Measurements from ENCODE around the gene WIPF3.

GRCh38 chr7:29915481-29916215, 109.3 kb downstream of the WIPF3 start:
- TF ChIP-seq YY1 (IDR thresholded peaks at IDR 0.05) (no peak), ZBTB33 (IDR thresholded peaks at IDR 0.05) (no peak), ATF3 (IDR thresholded peaks at IDR 0.05) (no peak), SP1 (IDR thresholded peaks at IDR 0.05) (no peak), GABPA (IDR thresholded peaks at IDR 0.05 in 1 of 2, conservative IDR thresholded peaks at IDR 0.05 in 1 of 2) (no peak), RAD21 (IDR thresholded peaks at IDR 0.05) (no peak), RXRA (IDR thresholded peaks at IDR 0.05) (no peak), REST (IDR thresholded peaks at IDR 0.05) (no peak)
- TF ChIP-seq, protein P1, sequence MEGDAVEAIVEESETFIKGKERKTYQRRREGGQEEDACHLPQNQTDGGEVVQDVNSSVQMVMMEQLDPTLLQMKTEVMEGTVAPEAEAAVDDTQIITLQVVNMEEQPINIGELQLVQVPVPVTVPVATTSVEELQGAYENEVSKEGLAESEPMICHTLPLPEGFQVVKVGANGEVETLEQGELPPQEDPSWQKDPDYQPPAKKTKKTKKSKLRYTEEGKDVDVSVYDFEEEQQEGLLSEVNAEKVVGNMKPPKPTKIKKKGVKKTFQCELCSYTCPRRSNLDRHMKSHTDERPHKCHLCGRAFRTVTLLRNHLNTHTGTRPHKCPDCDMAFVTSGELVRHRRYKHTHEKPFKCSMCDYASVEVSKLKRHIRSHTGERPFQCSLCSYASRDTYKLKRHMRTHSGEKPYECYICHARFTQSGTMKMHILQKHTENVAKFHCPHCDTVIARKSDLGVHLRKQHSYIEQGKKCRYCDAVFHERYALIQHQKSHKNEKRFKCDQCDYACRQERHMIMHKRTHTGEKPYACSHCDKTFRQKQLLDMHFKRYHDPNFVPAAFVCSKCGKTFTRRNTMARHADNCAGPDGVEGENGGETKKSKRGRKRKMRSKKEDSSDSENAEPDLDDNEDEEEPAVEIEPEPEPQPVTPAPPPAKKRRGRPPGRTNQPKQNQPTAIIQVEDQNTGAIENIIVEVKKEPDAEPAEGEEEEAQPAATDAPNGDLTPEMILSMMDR (IDR thresholded peaks at IDR 0.05; ENCODE audit: low read depth, low read length, missing input control) = no peak

Data from liver (tissue), 3 donors.